ENCODE data around the gene SCFD1.

- no peak for TF ChIP-seq TAF1 (IDR thresholded peaks at IDR 0.05; ENCODE audit: low read depth, low read length)
- no peak for TF ChIP-seq SPI1 (IDR thresholded peaks at IDR 0.05; ENCODE audit: low read depth, low read length)
- no peak for TF ChIP-seq POLR2A (IDR thresholded peaks at IDR 0.05; ENCODE audit: low read depth, low read length)
- TF ChIP-seq POLR2AphosphoS5 (IDR thresholded peaks at IDR 0.05; ENCODE audit: low read depth, low read length): no peak
- no peak for TF ChIP-seq POU2F2 (IDR thresholded peaks at IDR 0.05; ENCODE audit: low read depth, low read length)
- TF ChIP-seq PAX5 (IDR thresholded peaks at IDR 0.05; ENCODE audit: insufficient read depth, low read length, severe bottlenecking): no peak
Observed at GRCh38 chr14:30767624-30768023, 145.5 kb downstream of the SCFD1 start.
